Activated CD8-positive, alpha-beta T cell treated with anti-CD3 and anti-CD28 coated beads for 36 hours (primary cell): Measurements from ENCODE around the gene SLX9. TPM values are rescaled to one million over a fixed set of nuclear protein-coding genes. Genes with fewer than 3 reads are reported as not detected.

Source experiments
- ATAC-seq: fragments of 200-7000 bp; cut with Tn5 transposase; one replicate; pipeline ENCODE4 v1.10.0; 2021; ENCODE audit warnings: mild to moderate bottlenecking, moderate library complexity
- CTCF ChIA-PET: fragments of 350-600 bp; sonication (Branson Sonifier 250); formaldehyde crosslinking; loops from one replicate; lab custom pipeline; 2021; ENCODE audit warnings: antibody characterized with exemption; lab: Charles Lee
- POLR2A ChIA-PET: fragments of 350-600 bp; sonication (Branson Sonifier 250); formaldehyde crosslinking; loops from one replicate; lab custom pipeline; 2021; ENCODE audit warnings: antibody characterized with exemption; lab: Charles Lee
- DNase-seq: peaks from one replicate; pipeline ENCODE4 v3.0.0-alpha.2; 2020
- H3K27ac Mint-ChIP-seq: one replicate; pipeline ENCODE4 v1.8.0; 2021; ENCODE audit warnings: mild to moderate bottlenecking, mixed read lengths
- H3K27me3 Mint-ChIP-seq: one replicate; pipeline ENCODE4 v1.8.0; 2021; ENCODE audit warnings: mixed read lengths
- H3K36me3 Mint-ChIP-seq: one replicate; pipeline ENCODE4 v1.8.0; 2021; ENCODE audit warnings: low read depth, mixed read lengths
- H3K4me1 Mint-ChIP-seq: one replicate; pipeline ENCODE4 v1.8.0; 2021; ENCODE audit warnings: low read depth, mixed read lengths
- H3K4me3 Mint-ChIP-seq: one replicate; pipeline ENCODE4 v1.8.0; 2021; ENCODE audit warnings: mild to moderate bottlenecking, moderate library complexity, mixed read lengths
- H3K9me3 Mint-ChIP-seq: one replicate; pipeline ENCODE4 v1.8.0; 2021; ENCODE audit warnings: mixed read lengths
- CTCF ChIP-seq: fragments of 200-600 bp; IDR thresholded peaks from one replicate; pipeline ENCODE4 v1.8.0; 2022; ENCODE audit warnings: antibody characterized with exemption, mild to moderate bottlenecking
- intact Hi-C: fragments of 100-400 bp; cut with micrococcal nuclease; formaldehyde crosslinking; loops from one replicate; pipeline ENCODE4 v1.10.0; 2022
- total RNA-seq, 2 experiments: library from RNA; stranded (reverse); gene quantifications; one replicate each; pipeline ENCODE4 v1.2.3, GENCODE V29; 2021

The SLX9 gene
- total RNA-seq, 2 experiments from 2014 or later: 76.0 to 76.5 TPM

DNA sequence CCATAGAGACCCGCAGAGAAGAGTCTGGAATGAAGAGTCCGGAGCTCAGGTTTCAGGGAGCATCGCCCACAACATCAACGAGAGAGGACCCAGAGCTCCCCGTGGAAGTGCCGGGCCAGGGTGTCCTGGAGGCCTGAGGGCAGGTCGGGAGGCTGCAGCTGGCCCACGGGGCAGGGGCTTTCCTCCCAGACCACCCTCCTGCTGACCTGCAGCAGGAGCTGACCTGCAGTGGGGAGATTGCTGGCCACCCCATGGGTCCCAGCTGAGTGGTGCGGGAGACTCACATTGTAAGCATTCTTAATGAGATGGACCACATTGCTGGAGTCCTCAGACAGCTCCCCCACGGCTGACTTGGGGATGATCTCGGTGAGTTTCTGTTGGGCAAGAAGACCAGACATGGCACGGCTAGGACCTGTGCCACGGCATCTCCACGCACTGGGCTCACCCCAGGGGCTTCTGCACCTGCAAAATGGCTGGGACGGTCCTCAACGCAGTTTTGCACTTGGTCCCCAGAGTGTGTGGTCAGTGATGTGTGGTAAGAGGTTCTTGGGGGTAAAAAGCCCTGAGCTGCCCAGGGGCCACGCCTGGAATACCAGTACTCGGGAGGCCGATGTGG lies 45.0 kb upstream of the SLX9 start:
- peaks cover 29% of the 10 kb centered on the region for H3K36me3 Mint-ChIP-seq
- no peak for TF ChIP-seq CTCF
- DNase-seq (no peak), ATAC-seq (no peak)
- H3K27me3 Mint-ChIP-seq: no peaks in the 10 kb centered on the region
- no peaks in the 10 kb centered on the region for H3K9me3 Mint-ChIP-seq
- POLR2A ChIA-PET: interaction anchor here (0.7 to 17.0 kb wide), 7 partner anchors 10 to 86 kb away, joined by 3 to 166 read pairs (median 4); partner anchors contain the start of genes ITGB2 and PTTG1IP
- intact Hi-C loops: loop anchor here (5.0 kb wide), 1 partner anchor 33 kb away; no protein-coding TSS in a partner anchor
- H3K4me3 Mint-ChIP-seq: no peak overlapping the region
- H3K27ac Mint-ChIP-seq: peak overlapping the region; percentile 11
- peaks cover 19% of the 10 kb centered on the region for H3K4me1 Mint-ChIP-seq
- CTCF ChIA-PET: interaction anchor here (0.6 to 7.3 kb wide), 11 partner anchors 13 to 244 kb away, joined by 3 to 83 read pairs (median 5); partner anchors contain the start of gene UBE2G2

- ChIA-PET CTCF (interaction anchor here (0.6 to 7.3 kb wide), 5 partner anchors 12 to 158 kb away, joined by 3 to 83 read pairs (median 6); no protein-coding TSS in a partner anchor), POLR2A (interaction anchor here (0.6 to 17.0 kb wide), 8 partner anchors 11 to 470 kb away, joined by 3 to 166 read pairs (median 6); partner anchors contain the start of gene PTTG1IP)
- Mint-ChIP-seq H3K4me3 (no peak overlapping the region), H3K27me3 (no peaks in the 10 kb centered on the region), H3K9me3 (no peaks in the 10 kb centered on the region), H3K36me3 (peaks cover 33% of the 10 kb centered on the region), H3K27ac (peak overlapping the region; percentile 61), H3K4me1 (peaks cover 19% of the 10 kb centered on the region)
- DNase-seq: no peak
- intact Hi-C loops: no loop called here
- no peak for ATAC-seq
- TF ChIP-seq CTCF: no peak
These were observed 44.0 kb upstream of the SLX9 start for GRCh38 chr21:44895859-44896258.

DNA sequence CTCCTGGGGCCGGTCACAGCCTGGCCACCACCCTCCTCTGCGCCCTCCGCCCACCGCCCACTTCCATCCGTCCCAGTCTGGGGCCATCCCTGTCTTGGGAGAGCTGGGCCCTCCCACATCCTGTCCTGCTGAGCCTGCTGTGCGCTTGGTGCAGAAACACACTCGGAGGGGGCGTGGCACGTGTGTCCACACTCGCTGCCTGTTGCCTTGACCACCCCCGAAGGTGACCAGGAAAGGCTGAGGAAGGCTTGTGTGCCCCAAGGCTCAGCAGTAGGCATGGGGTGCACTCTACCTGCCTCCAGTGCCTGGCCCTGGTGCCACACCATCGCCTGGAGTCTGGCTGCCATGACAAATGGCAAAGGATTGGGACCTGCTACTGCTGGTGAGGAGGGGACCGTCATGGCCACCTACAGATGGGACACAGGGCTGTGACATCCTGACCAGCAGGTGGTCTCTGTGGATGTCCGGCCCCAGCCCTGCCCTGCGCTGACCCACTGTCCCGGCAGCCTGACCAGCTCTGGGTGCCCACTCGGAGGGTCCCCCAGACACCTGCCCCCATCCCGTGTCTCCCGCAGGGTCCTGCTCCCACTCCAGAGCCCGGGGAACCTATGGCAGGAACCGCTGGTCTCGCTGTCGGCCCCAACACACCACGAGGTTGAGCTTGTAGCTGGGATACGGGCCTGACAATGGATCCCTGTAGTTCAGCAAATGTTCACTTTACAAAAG lies 43.1 kb upstream of the SLX9 start:
- no peak overlapping the region for H3K4me3 Mint-ChIP-seq
- H3K27me3 Mint-ChIP-seq: no peaks in the 10 kb centered on the region
- H3K9me3 Mint-ChIP-seq: no peaks in the 10 kb centered on the region
- ChIA-PET CTCF (interaction anchor here (0.8 to 7.3 kb wide), 5 partner anchors 10 to 52 kb away, joined by 3 to 83 read pairs (median 4); no protein-coding TSS in a partner anchor), POLR2A (interaction anchor here (1.2 to 17.0 kb wide), 8 partner anchors 10 to 43 kb away, joined by 3 to 166 read pairs (median 8); partner anchors contain the start of genes PTTG1IP and SLX9)
- no peak for TF ChIP-seq CTCF
- no peak overlapping the region for H3K27ac Mint-ChIP-seq
- H3K36me3 Mint-ChIP-seq: peaks cover 36% of the 10 kb centered on the region
- DNase-seq: no peak
- no peak for ATAC-seq
- intact Hi-C loops: no loop called here
- H3K4me1 Mint-ChIP-seq: peaks cover 19% of the 10 kb centered on the region

GRCh38 chr21:44897326-44898010 lies 42.4 kb upstream of the SLX9 start:
- POLR2A ChIA-PET: interaction anchor here (0.5 to 17.0 kb wide), 8 partner anchors 9 to 97 kb away, joined by 3 to 166 read pairs (median 8); partner anchors contain the start of genes PTTG1IP and SLX9

More at GRCh38 chr21:44897326-44898010, 42.4 kb upstream of the SLX9 start:
- ATAC-seq: peak; percentile 40
- H3K36me3 Mint-ChIP-seq: peaks cover 38% of the 10 kb centered on the region
- H3K27ac Mint-ChIP-seq: no peak overlapping the region
- no peak for DNase-seq
- intact Hi-C loops: no loop called here
- CTCF ChIA-PET: interaction anchor here (0.8 to 7.3 kb wide), 8 partner anchors 9 to 241 kb away, joined by 3 to 83 read pairs (median 3); no protein-coding TSS in a partner anchor
- H3K4me3 Mint-ChIP-seq: no peak overlapping the region
- H3K27me3 Mint-ChIP-seq: no peaks in the 10 kb centered on the region
- peaks cover 18% of the 10 kb centered on the region for H3K4me1 Mint-ChIP-seq
- no peaks in the 10 kb centered on the region for H3K9me3 Mint-ChIP-seq
- no peak for TF ChIP-seq CTCF
